Activated T-cell treated with anti-CD3 and anti-CD28 coated beads for 4 hours (primary cell): ENCODE measurements around the gene ADD1.
"Not testable (repeated sequence)": the region's sequence is repeated elsewhere in the genome, so short reads cannot be mapped to it uniquely, and the experiment has no call there.

Source experiments
- DNase-seq: peaks from one replicate; pipeline ENCODE4 v3.0.0-alpha.2; 2020

Gene ADD1

DNA sequence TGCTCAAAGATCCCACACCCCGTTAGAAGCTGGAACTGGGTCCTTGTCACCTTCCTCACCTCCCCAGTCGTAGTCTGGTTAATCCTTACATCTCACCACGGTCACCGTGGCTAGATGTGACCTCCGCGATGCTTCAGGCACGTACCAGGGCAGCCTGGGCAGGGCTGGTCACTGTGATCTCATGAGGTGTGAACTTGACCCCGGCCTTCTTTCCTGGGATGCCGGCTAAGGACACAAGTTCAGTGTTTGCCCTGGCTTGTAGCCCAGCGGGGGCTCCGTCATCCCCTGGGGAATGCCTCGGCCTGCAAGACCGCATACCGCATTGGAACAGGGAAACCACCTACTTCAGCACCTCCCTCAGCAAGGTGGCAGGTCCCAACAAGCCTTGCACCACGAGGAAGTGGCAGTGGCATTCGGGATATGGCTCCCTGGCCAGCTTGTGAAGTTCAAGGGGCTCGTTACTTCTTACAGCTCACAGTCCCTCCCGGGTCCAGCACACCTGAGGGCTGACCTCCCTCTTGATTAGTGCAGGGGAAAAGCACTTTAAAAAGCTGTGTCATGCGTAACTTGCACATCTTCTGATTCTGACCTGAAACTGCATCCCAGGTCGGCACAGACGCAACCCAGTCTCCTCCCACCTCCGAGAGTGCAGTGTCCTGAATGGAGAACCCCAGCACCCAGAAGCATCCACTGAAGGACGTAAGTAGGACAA lies 93.7 kb downstream of the ADD1 start:
- DNase-seq, result no peak

DNA sequence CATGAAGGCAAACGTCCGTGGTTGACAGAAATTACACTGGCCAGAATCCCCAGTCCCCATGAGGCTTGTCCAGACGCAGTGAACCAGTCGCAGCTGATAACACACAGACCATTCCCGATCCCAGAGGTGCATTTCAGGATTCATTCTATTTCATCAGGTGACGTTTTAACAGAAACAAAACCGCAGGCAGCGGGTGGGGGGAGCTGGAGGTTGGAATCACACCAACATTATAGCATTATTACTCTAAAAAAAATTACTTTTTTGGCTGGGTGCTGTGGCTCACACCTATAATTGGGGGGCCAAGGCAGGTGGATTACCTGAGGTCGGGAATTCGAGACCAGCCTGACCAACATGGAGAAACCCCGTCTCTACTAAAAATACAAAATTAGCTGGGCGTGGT lies 94.3 kb downstream of the ADD1 start:
- DNase-seq, result no peak

DNA sequence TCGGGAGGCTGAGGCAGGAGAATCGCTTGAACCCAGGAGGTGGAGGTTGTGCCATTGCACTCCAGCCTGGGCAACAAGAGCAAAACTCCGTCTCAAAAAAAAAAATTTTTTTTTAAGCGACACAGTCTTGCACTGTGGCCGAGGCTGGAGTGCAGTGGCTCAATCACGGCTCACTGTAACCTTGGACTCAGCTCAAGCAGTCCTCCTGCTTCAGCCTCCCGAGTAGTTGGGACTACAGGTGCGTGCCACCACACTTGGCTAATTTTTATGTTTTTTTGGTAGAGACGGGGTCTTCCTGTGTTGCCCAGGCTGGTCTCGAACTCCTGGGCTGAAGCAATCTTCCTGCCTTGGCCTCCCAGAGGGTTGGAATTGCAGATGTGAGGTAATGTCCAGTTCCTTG lies 94.8 kb downstream of the ADD1 start:
- DNase-seq, result not testable (repeated sequence)

DNA sequence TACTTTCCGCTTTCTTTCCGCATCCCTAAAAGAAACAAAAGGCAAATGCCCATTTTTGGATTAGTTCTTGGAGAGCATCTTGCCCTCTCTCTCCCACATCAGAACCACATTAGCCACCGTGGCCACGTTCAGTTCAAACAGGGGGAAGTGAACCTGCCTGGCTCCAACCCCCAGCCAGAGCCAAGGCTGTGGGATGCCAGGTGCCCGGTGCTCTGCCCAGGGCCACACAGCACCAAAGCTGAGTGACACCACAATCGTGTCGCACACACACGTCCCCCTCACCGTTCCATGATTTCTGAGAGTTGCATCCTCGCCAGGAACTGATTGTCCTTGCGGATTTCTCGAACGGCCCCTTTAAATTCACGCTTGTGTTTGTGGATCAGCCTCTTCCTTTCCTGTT lies 95.3 kb downstream of the ADD1 start:
- DNase-seq, result no peak

DNA sequence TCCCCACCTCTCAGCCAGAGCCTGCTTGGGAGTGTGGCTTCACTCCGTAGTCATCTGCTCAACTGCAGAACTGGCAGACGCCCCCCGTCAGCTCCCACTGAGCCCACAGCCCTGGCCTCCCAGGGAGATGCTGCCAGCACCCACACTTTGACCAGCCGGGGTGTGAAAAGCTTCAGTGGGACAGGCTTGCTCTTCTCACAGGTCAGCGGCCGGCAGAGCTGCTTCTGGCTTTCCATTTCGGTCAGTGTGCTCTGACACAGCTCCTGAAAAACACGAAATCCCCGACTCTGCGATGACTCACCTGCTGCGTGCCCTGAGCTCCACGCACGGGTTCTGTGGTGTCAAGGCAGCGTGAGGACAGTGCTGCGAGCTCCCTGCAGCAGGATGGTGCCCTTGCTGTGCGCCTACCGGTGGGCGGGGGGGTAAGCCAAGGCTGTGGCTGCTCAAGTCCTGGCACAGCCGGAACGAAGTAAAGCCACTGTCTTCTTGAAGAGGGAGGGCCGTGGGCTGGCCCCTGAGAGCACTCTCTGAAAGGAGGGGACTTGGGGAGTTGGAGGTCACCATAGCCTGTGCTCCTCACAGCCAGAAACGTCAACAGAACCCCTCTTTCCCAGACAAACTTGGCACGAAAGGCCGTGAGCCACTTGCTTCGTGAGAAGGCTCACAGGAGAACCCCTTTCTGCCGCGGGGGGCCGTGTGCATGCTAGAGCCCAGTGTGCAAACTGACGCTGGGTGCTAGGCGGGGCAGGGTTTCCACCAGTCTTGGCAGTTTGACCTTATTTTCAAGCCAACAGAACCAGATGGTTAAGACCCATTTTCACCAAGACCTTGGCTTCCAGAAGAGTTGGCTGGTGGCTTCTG lies 96.0 kb downstream of the ADD1 start:
- no peak for DNase-seq

DNA sequence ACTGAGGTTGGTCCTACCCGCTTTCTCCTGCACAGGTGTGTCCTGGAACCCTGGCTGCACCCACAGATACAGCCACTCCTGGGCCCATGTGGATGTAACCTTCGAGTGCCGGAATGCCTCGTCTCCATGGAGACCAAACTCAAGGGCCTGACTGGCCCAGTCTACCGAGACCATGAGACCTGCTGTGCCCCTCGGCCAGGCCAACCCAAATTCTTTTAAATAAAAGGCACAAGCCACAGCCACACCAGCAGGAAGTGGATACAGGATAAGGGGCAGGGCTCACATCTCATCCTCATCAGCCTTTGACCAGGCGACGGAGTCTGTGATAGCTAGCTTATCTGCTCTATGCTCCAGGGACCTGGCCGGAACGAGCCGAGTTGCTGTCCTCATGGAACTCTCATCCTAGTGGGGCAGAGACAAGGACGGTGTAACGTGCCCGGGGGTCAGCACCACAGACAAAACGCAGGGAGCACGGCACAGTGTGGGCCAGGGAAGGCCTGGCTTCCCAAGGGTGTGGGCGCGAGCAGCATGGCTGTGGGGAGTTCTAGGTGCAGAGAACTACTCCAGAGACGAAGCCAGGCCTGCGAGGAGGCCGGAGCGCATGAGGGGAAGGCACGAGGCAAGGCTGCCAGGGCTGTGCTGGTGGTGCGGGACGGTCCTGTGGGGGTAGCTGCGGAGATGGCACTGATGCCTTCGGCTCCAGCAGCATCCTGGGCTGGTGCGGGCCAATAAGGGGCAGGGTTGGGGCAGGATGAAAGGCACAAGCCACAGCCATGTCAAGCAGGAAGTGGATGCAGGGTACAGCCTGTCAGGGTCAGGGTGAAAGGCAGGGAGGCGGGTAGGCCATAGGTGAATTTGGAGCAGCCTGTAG lies 96.9 kb downstream of the ADD1 start:
- no peak for DNase-seq

DNA sequence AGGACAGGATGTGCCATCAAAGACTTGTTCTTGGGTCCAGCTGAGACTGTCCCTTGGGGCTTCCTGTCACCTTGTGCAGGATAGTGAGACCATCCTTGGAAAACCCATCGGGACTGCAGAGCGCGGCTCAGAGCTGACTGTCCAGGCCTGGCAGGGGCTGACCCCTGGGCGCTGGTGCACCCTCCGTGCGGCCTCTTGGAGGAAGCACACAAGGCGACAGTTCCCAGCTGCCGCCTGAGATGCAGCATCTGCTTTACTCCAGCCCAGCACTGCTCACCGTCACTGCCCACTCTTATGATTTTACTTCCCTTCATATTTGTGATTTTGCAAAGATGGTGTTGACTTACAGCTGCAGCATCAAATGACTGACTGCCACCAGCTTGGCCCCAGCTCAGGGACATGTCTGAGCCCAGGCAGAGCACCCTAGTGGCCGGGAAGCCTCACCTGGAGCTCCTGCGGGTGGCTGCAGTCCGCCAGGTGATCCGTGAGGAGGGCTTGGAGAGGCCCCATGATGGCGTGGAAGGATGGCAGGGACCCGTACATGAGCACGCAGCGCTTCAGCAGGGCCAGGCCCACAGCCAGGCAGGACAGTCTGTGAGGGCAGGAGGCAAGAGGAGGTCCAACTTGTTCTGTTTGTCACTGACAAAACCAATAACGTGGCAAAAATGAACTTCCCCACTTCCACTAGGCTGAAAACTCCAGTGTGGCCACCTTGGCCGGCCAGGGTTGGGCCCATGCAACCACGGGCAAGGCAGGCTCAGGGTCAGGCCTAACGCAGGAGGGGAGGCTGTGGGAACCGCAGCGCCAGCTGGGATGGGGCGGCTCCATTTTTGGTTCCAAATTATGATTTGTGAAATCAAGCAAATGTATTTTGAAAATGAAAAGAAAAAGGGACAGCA lies 97.7 kb downstream of the ADD1 start:
- DNase-seq, result no peak

DNA sequence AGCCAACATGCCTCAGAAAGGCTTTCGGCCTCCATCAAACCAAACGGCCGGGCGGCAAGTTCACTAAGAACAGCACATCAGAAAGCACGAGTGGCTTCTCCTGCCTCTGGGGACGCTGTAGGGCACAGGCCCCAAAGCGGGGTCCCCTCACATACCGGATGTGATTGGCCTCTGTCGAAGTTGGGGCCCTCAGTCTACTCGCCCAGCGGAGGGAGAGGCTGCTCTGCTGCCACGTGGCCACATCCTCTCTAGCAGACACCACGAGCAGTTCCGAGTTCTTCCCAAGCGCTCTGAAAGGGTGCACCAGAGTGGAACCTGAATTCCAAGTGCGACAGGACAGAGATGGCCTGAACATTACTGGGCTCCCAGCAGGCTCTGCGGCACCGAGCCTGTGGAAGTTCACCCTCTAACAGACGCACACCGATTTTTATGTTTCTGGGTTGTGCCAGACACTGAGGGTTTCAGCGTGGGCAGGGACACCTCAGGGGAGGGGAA lies 98.4 kb downstream of the ADD1 start:
- DNase-seq, result no peak

DNA sequence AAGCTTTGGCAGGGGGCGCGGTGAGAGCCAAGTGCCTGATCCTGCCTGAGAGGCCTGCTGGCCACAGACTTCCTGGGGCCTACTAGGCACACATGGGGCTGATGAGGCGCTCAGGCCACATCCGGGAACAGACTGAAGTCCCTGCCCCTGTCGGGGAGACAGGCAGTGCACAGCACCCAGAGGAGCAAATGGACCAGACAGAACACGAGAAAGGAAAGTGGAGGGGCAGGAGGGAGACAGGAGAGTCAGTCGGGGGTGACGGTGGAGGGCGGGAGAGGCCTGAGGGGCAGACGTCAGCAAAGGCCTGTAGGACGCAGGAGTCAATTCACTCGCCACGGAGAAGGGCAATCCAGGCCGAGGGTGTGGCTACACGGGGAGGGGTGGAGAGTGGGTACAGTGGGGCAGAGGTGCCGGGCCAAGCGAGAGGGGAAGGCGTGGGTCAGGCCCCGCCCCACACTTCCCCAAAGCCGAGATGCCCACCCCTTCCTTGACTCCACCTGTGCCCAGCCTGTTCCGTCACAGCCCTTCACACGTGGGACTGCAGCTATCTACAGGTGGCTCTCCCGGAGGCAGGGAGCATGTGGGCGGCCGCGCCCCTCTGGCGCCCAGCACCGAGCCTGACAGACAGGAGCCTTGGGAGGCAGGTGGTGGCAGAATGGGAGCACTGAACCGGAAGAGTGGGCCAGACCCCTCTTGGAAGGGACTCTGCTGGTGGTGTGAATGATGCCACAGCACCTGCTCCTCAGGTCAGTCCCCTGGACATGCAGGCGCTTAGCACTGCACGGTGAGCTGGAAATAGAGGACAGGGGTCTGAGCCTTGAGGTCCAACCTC lies 99.1 kb downstream of the ADD1 start:
- DNase-seq, result no peak

DNA sequence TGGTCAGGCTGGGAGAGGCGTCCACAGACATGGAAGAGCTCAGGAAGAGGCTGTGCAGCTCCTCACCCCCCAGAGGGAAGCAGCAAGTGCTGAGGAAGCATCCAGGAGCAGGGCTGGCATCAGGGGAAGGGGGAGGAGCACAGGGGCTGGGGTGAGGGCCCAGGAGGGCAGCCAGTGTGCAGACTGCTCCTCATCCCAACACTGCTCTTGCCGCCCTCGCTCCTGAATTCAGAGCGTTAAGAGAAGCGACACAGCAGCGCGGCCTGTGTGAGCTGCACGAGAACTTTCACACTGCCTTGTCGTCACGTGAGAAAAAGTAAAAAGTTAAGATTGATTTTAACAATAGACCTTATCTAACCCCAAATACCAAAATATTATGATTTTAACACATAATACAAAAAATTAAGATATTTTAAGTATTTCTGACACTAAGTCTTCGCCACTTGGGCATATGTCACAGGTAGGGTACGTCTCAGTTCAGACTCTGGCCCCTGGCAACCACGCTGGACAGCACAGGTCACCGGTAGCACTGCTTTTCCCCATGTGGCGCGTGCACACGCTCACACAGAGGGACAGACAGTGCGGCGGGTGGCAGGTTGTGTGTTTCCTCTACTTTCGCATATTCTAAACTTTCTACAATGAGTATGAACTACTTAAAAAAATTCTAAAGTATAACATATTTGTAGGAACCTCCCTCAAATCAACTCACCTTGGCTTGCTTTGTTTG lies 99.9 kb downstream of the ADD1 start:
- no peak for DNase-seq

DNA sequence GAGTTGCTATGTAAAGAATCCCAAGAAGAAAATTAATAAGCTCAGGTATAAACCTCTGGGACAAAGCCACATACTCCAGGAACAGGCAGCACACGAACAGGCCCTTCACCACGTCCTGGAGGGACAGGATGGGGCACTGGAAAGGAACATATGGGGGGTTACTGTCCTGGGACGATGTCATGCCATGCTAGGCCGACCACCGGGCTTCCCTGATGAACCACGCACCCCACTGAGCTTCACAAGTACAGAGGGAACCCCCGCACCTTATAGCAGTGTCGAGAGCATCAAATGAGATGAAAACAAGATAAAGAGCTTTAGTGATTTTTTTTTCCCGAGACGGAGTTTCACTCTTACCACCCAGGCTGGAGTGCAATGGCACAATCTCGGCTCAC lies 100.4 kb downstream of the ADD1 start:
- DNase-seq, result no peak

DNA sequence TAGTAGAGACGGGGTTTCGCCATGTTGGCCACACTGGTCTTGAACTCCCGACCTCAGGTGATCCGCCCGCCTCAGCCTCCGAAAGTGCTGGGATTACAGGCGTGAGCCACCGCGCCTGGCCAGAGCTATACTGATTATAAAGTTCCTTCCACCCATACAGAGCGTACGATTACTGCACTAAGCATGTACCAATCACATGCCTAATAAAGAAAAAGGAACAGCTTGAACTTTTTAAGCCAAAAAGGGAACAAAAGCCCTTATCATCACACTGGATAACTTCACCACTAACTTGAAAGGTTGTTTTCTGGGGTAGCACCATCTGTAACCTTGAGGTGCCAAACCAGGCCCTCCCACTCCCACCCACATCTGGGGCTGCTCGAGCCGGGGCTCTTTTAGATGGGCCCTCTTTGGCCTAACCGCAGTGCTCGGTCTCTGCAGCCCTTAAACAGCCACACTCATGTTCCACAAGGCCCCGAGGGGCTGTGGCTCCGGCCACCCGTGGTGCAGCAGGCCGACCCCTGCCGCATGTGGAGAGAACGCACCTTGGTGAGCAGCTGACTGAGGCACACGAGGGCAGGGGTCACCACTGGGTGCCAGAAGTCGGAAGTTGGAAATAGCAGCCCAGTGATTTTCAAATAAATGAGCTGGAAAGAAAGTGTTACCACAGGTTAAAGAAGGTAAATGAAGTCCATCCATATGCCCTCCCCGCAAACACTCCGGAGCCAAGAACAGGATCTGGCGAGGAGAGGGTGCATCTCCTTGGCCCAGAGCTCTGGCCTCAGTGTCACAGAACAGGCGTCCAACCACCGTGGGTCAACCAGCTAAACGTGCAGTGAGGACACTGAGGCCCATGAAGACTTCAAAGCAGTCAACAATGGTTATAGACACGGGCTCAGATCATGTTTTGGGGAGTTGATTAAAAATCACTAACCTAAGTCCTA lies 101.2 kb downstream of the ADD1 start:
- no peak for DNase-seq

DNA sequence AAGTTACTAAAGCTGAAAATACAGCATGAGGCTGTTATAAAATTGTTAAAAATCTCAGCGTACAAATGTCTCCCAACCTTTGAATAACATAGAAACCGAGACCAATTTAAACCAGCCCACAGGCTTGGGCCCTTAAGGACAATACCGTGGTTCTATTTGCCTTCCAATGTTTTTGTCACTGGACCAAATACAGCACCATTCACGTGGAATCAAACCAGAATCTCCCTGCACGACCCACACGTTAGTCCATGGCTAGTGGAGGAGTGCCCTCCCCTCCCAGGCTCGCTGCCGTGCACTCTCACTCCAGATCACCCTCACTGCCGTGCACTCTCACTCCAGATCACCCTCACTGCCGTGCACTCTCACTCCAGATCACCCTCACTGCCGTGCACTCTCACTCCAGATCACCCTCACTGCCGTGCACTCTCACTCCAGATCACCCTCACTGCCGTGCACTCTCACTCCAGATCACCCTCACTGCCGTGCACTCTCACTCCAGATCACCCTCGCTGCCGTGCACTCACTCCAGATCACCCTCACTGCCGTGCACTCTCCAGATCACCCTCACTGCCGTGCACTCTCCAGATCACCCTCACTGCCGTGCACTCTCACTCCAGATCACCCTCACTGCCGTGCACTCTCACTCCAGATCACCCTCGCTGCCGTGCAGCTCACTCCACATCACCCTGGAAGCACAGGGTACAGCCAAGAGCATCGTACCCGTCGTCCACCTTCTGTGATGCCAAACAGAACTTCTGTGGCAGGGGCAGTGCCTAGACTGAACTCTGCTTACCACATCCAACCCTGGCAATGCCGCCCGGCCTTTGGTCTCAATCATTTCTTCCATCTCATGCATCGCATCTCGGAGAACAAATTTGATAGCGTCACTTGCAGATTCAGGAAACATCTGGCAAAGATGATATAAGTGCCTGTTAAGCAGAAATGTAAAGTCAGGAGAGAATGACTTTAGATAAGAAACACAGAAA lies 102.3 kb downstream of the ADD1 start:
- not testable (repeated sequence) for DNase-seq

DNA sequence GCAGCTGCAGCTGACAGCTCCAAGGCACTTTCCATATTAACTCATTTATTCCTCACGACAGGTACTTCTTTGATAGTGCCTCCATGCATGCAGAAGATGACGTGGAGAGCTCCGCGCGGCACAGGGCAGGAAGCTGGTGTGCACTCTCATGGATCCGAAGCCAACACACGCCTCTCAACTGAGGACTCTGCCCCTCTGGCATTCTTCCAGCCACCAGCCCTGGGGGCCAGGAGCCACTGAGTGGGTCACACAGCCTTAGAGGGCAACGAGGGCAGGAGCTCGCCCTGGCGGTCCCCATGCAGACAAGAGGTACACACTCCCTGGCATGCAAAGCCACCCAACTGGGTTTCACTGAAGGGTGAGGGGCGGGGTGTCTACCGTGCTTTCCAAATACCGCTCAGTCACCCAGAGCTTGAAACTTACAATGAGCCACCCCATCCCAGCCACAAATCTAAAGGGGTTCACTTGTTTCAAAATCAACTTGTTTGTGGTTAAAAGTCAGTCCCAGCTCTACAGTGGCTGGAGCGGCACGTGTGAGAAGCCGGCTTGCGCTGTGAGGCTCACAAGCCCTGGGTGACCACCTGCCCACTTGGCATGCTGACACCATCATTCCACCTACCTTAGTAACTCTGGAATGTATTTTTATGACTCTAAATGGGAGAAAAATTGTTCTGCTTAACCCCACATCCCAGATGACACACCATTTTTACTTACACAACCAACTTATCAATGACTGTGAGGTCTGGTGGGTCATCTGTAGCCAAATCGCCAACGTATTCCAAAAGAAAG lies 103.4 kb downstream of the ADD1 start:
- no peak for DNase-seq

DNA sequence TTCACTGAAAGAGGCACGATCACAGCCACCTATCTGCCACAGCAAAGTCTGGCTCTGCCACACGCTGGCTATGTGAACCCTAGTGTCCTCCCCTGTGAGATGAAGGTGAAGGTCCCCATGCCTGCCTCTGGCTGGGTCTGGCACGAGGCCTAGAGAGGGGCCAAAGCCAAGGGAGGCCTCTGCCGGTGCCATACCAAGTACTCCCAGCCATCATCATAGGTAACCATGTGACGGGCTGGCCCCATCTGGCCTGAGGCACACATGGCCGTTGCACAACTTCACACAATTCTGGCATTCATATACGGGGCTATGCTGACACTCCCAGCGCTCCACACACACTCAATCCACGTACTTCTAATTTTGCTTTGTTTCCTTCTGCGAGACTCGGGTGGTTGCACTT lies 104.3 kb downstream of the ADD1 start:
- DNase-seq, result no peak

DNA sequence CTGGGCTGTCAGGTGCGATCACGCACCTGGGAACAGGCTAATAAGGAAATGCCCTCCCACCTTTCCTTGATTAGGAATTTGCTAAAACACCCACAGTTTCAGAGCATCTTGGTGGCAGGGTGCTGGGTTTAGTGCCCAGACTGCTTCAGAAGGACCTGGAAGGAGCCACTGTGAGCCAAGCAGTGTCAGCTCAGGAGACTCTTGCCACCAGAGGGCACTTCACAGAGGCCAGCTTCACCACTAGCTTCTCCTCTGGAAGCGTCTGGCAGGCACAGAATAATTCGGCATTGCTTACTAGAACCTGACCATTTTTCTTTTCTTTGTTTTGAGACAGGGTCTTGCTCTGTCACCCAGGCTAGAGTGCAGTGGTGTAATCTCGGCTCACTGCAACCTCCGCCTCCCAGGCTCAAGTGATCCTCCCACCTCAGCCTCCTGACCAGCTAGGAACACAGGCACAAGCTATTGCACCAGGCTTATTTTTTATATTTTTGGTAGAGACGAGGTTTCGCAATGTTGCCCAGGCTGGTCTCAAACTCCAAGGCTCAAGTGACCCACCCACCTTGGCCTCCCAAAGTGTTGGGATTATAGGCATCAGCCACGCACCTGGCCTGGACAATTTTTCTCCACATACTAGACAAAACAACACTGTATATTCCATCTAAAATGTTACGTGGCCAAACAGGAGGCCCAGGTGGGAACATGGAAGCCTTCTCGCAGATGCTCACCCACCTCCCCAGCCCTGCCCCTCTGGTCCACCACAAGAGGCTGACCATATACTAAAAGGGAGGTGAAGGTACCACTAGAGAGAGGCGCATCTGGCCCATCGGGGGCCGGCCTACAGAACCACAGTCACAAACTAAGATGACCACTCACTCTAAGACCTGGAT lies 105.5 kb downstream of the ADD1 start:
- DNase-seq, result no peak
